ENCODE results near the gene TCEA2.

Gene TCEA2

DNA sequence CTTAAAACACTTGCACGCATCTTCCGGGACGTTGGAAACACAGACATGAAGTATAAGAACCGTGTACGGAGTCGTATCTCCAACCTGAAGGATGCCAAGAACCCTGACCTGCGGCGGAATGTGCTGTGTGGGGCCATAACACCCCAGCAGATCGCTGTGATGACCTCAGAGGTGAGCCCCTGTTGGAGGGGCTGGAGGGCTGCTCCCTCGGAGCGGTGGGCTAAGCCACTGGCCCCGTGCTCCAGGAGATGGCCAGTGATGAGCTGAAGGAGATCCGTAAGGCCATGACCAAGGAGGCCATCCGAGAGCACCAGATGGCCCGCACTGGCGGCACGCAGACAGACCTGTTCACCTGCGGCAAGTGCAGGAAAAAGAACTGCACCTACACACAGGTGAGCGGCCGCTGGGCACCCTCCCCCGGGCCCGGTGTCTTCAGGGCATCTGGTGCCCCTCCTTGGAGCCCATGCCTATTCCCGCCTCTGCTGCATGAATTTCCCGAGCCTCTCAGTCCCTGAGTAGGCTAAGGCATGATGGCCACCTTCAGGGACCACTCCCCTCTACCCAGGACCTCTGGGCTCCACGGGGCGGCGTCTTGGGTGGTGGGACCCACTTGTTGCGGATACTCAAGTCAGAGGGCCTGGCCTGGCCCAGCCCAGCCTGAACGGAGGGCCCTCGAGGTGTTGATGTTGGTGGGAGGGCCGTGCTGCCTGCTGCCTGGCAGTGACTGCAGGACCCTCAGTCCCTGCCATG lies 7.4 kb downstream of the TCEA2 start:
- H3K27ac ChIP-seq (ENCODE audit: insufficient read depth in 1 of 2, low read depth in 1 of 2, low read length in 2 of 2, poor library complexity in 1 of 2, severe bottlenecking in 2 of 2) = no peak overlapping the region
- no peaks in the 10 kb centered on the region for H3K9me3 ChIP-seq (ENCODE audit: control extremely low read depth in 1 of 5, control insufficient read depth in 4 of 5, insufficient read depth in 2 of 5, low read depth in 1 of 5, low read length in 4 of 5)
- H3K4me1 ChIP-seq (ENCODE audit: control extremely low read depth in 1 of 4, control insufficient read depth in 4 of 4, insufficient read depth in 4 of 4, low read length in 3 of 4) = peaks cover 2 to 84% (median 73%) of the 10 kb centered on the region in 4 experiments
- CTCF ChIA-PET = interaction anchor here (1.3 to 19.6 kb wide), 7 partner anchors 10 to 48 kb away, joined by 3 to 178 read pairs (median 12); partner anchors contain the start of genes C20orf204, OPRL1, RGS19 and SOX18
- H3K4me3 ChIP-seq (ENCODE audit: control insufficient read depth in 1 of 7, extremely low read depth in 1 of 7, insufficient read depth in 4 of 7, low read depth in 2 of 7, low read length in 6 of 7) = no peak overlapping the region
- no peak for DNase-seq
- POLR2A ChIA-PET = interaction anchor here (1.2 to 1.3 kb wide), 2 partner anchors 8 to 10 kb away, joined by 3 to 5 read pairs; partner anchors contain the start of genes OPRL1 and RGS19
- WGBS (ENCODE audit: insufficient coverage) = 96% methylated on average over 27 of the region's 31 CpGs
- H3K27me3 ChIP-seq (replicated peaks in 2 of 5; ENCODE audit: control insufficient read depth in 4 of 5, insufficient read depth in 5 of 5, low read length in 4 of 5) = no peaks in the 10 kb centered on the region
- H3K36me3 ChIP-seq (ENCODE audit: control insufficient read depth in 4 of 4, insufficient read depth in 4 of 4, low read length in 3 of 4) = peaks cover 0 to 43% (median 26%) of the 10 kb centered on the region in 4 experiments

DNA sequence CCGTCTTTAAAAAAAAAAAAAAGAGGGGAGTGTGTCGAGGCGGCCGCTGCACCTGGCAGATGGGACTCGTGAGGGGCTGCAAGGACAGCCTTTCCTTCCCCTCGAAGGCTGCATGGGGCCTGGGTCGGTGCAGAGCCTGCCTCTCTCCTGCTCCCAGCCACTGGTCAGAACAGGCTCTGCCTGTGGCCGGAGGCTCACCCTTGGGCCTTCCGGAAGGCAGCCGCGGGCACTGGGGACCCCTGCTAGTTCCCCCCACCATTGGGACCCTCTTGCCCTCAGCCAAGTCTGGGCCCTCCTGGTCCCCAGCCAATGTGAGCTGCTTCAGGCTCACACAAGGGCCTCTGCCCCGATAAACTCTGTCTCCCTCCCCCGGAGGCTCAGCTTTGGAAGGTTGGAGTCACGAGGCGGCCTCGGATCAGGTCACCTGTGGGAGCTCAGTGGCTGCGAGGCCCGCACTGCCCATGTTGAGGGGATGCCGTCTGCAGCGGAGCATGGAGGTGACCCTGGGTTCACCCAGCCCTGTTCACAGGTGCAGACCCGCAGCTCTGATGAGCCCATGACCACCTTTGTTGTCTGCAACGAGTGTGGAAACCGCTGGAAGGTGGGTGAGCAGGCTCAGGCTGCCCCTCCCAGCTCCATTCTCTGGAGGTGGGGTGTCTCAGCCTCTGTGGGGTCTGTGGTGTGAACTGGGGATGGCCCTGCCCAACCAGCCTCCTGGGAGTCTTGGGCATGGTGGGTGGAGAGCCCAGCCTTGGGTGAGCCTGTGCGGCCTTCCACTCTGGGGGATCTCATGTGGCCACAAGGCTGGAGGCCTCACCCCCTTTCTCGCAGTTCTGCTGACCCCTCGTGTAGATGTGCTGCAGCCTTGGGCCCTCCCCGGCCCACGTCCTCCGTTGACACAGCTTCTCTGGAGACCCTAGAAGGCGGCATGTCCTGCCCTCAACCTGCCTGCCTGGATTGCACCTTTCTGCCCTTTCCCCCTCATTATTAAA lies 8.6 kb downstream of the TCEA2 start:
- Histone ChIP-seq H3K4me3 (ENCODE audit: control insufficient read depth in 1 of 7, extremely low read depth in 1 of 7, insufficient read depth in 4 of 7, low read depth in 2 of 7, low read length in 6 of 7) (no peak overlapping the region), H3K27ac (ENCODE audit: insufficient read depth in 1 of 2, low read depth in 1 of 2, low read length in 2 of 2, poor library complexity in 1 of 2, severe bottlenecking in 2 of 2) (no peak overlapping the region), H3K27me3 (replicated peaks in 2 of 5; ENCODE audit: control insufficient read depth in 4 of 5, insufficient read depth in 5 of 5, low read length in 4 of 5) (no peaks in the 10 kb centered on the region), H3K4me1 (ENCODE audit: control extremely low read depth in 1 of 4, control insufficient read depth in 4 of 4, insufficient read depth in 4 of 4, low read length in 3 of 4) (peaks cover 0 to 84% (median 72%) of the 10 kb centered on the region in 4 experiments), H3K36me3 (ENCODE audit: control insufficient read depth in 4 of 4, insufficient read depth in 4 of 4, low read length in 3 of 4) (peaks cover 0 to 53% (median 28%) of the 10 kb centered on the region in 4 experiments), H3K9me3 (ENCODE audit: control extremely low read depth in 1 of 5, control insufficient read depth in 4 of 5, insufficient read depth in 2 of 5, low read depth in 1 of 5, low read length in 4 of 5) (no peaks in the 10 kb centered on the region)
- CTCF ChIA-PET = interaction anchor here (0.6 to 19.6 kb wide), 11 partner anchors 8 to 47 kb away, joined by 3 to 178 read pairs (median 4); partner anchors contain the start of genes LKAAEAR1 and SOX18
- POLR2A ChIA-PET = no interaction called here
- WGBS (ENCODE audit: insufficient coverage) = 96% methylated on average over 26 of the region's 30 CpGs
- DNase-seq = no peak

DNA sequence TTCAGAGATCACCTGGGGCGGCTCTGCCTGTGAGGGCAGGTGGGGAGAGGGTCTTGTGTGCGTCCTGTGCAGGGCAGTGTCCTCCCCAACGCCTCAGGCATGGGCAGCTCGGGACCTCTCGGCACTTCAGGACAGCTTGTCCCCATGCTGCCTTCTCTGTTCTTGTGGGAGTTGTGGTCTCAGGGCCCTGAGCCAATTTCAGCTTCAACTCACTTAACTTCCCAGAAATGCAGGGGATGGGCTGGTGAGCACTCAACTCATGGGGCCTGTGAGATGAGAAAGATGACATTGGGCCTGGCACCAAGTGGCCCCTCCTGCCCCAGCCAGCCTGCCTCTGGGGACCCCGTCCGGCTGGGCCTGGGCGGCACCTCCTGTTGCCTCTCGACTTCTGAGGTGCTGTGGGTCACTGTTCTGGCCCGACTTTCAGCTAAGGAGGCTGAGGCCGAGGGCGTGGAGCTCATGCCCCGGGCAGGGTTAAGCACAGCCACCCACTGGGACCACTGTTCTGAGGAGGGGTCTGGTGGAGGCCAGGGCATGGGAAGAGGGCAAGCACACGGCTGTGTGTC lies 9.6 kb downstream of the TCEA2 start:
- peaks cover 0 to 53% (median 28%) of the 10 kb centered on the region in 4 experiments for H3K36me3 ChIP-seq (ENCODE audit: control insufficient read depth in 4 of 4, insufficient read depth in 4 of 4, low read length in 3 of 4)
- no peaks in the 10 kb centered on the region for H3K27me3 ChIP-seq (replicated peaks in 2 of 5; ENCODE audit: control insufficient read depth in 4 of 5, insufficient read depth in 5 of 5, low read length in 4 of 5)
- peaks cover 0 to 85% (median 72%) of the 10 kb centered on the region in 4 experiments for H3K4me1 ChIP-seq (ENCODE audit: control extremely low read depth in 1 of 4, control insufficient read depth in 4 of 4, insufficient read depth in 4 of 4, low read length in 3 of 4)
- H3K9me3 ChIP-seq (ENCODE audit: control extremely low read depth in 1 of 5, control insufficient read depth in 4 of 5, insufficient read depth in 2 of 5, low read depth in 1 of 5, low read length in 4 of 5) = no peaks in the 10 kb centered on the region
- H3K27ac ChIP-seq (ENCODE audit: insufficient read depth in 1 of 2, low read depth in 1 of 2, low read length in 2 of 2, poor library complexity in 1 of 2, severe bottlenecking in 2 of 2) = no peak overlapping the region
- POLR2A ChIA-PET = interaction anchor here (0.6 kb wide), 1 partner anchor 47 kb away, joined by 3 read pairs; no protein-coding TSS in a partner anchor
- WGBS (ENCODE audit: insufficient coverage) = 74% methylated on average over 12 of the region's 14 CpGs
- peak overlapping the region in 1 of 7 experiments; percentile 23 for H3K4me3 ChIP-seq (ENCODE audit: control insufficient read depth in 1 of 7, extremely low read depth in 1 of 7, insufficient read depth in 4 of 7, low read depth in 2 of 7, low read length in 6 of 7)
- DNase-seq = no peak
- CTCF ChIA-PET = interaction anchor here (0.7 to 19.6 kb wide), 11 partner anchors 9 to 46 kb away, joined by 3 to 178 read pairs (median 4); partner anchors contain the start of gene SOX18

DNA sequence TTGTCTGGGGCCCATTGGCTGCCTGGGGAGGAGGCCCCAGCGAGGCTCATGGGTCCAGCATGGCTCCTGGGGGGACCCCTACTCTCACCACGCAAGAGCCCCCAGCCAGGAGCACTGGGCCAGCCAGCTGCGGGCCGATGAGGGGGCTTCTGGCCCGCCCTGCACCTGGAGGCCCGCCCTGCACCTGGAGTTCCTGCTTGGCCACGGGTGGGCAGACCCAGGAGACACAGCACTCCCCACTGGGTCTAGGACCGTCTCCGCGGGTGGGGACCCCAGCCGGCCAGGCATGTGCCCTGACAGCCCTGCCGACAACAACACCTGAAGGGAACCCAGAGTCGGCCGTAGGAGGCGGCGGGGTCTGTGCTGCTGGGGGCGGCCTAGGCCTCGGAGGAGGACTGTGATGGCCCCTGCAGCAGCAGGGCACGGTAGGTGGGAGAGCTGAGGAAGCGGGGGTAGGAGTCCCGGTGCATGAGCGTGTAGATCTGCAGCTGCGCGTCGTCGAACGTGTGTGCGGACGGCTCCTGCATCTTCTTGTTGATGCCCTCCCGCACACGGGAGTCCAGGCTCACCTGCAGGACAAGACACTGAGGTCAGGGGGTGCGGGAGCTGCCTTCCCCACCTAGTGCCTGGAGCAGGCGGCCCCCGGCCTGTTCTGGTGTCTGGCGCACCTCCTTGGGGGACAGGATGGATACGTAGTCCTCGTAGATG lies 10.6 kb downstream of the TCEA2 start:
- WGBS (ENCODE audit: insufficient coverage) = 94% methylated on average over 36 of the region's 37 CpGs
- CTCF ChIA-PET = interaction anchor here (1.0 to 19.6 kb wide), 6 partner anchors 8 to 45 kb away, joined by 3 to 178 read pairs (median 6); no protein-coding TSS in a partner anchor

DNA sequence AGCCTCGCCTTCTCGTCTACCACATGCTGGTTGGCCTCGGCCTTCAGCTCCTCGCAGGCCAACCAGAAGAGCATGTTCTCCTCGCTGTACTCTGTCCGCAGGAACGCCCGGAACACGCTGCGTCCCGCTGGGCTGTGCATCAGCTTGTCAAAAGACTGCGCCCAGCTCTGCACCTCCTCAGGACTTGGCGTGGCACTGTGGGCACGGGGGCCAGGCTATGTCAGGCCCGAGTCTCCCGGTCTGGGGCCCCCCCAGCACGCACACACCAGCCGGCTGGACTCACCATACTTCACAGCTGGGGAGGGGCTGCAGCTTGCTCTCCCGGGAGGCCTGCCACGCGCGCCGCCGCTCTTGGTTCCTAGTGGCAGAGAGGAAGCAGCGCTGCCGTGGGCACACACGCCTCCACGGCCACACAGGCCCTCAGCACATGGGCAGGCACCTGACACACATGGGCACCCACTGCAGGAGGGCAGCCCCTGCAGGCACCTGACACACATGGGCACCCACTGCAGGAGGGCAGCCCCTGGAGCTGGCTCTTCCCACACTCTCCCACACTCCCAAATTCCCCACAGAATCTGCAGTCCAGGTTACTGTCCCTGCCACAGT lies 11.3 kb downstream of the TCEA2 start:
- no peaks in the 10 kb centered on the region for H3K27me3 ChIP-seq (replicated peaks in 2 of 5; ENCODE audit: control insufficient read depth in 4 of 5, insufficient read depth in 5 of 5, low read length in 4 of 5)
- H3K36me3 ChIP-seq (ENCODE audit: control insufficient read depth in 4 of 4, insufficient read depth in 4 of 4, low read length in 3 of 4) = peaks cover 0 to 53% (median 28%) of the 10 kb centered on the region in 4 experiments
- POLR2A ChIA-PET = no interaction called here
- H3K9me3 ChIP-seq (ENCODE audit: control extremely low read depth in 1 of 5, control insufficient read depth in 4 of 5, insufficient read depth in 2 of 5, low read depth in 1 of 5, low read length in 4 of 5) = no peaks in the 10 kb centered on the region
- CTCF ChIA-PET = interaction anchor here (2.5 to 19.6 kb wide), 3 partner anchors 9 to 44 kb away, joined by 7 to 178 read pairs (median 10); no protein-coding TSS in a partner anchor
- no peak for DNase-seq
- no peak overlapping the region for H3K27ac ChIP-seq (ENCODE audit: insufficient read depth in 1 of 2, low read depth in 1 of 2, low read length in 2 of 2, poor library complexity in 1 of 2, severe bottlenecking in 2 of 2)
- WGBS (ENCODE audit: insufficient coverage) = 95% methylated on average over 25 of the region's 28 CpGs
- H3K4me3 ChIP-seq (ENCODE audit: control insufficient read depth in 1 of 7, extremely low read depth in 1 of 7, insufficient read depth in 4 of 7, low read depth in 2 of 7, low read length in 6 of 7) = no peak overlapping the region
- peaks cover 0 to 86% (median 69%) of the 10 kb centered on the region in 4 experiments for H3K4me1 ChIP-seq (ENCODE audit: control extremely low read depth in 1 of 4, control insufficient read depth in 4 of 4, insufficient read depth in 4 of 4, low read length in 3 of 4)

More for the DNA sequence above, 10.6 kb downstream of the TCEA2 start:
- peaks cover 0 to 86% (median 72%) of the 10 kb centered on the region in 4 experiments for H3K4me1 ChIP-seq (ENCODE audit: control extremely low read depth in 1 of 4, control insufficient read depth in 4 of 4, insufficient read depth in 4 of 4, low read length in 3 of 4)
- no peak for DNase-seq
- no peaks in the 10 kb centered on the region for H3K9me3 ChIP-seq (ENCODE audit: control extremely low read depth in 1 of 5, control insufficient read depth in 4 of 5, insufficient read depth in 2 of 5, low read depth in 1 of 5, low read length in 4 of 5)
- H3K4me3 ChIP-seq (ENCODE audit: control insufficient read depth in 1 of 7, extremely low read depth in 1 of 7, insufficient read depth in 4 of 7, low read depth in 2 of 7, low read length in 6 of 7) = no peak overlapping the region
- no peaks in the 10 kb centered on the region for H3K27me3 ChIP-seq (replicated peaks in 2 of 5; ENCODE audit: control insufficient read depth in 4 of 5, insufficient read depth in 5 of 5, low read length in 4 of 5)
- peaks cover 0 to 53% (median 28%) of the 10 kb centered on the region in 4 experiments for H3K36me3 ChIP-seq (ENCODE audit: control insufficient read depth in 4 of 4, insufficient read depth in 4 of 4, low read length in 3 of 4)
- POLR2A ChIA-PET = no interaction called here
- no peak overlapping the region for H3K27ac ChIP-seq (ENCODE audit: insufficient read depth in 1 of 2, low read depth in 1 of 2, low read length in 2 of 2, poor library complexity in 1 of 2, severe bottlenecking in 2 of 2)

DNA sequence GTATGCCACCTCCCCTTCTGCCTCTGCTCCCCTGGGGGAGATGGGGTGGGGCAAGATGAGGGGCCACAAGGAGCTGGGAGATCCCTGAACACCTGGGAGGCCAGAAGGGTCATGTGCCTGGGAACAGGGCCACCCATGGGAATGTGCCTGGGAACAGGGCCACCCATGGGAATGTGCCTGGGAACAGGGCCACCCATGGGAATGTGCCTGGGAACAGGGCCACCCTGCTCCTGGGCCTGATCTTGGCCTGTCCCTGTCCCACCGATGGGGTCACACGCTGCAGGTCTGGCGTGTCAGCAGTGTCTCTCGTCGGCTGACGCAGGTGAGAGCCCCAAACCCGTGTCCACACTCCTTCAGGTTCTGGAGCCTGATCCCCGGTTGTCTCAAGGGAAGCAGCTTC lies 12.0 kb downstream of the TCEA2 start:
- no peaks in the 10 kb centered on the region for H3K9me3 ChIP-seq (ENCODE audit: control extremely low read depth in 1 of 5, control insufficient read depth in 4 of 5, insufficient read depth in 2 of 5, low read depth in 1 of 5, low read length in 4 of 5)
- peaks cover 0 to 80% (median 63%) of the 10 kb centered on the region in 4 experiments for H3K4me1 ChIP-seq (ENCODE audit: control extremely low read depth in 1 of 4, control insufficient read depth in 4 of 4, insufficient read depth in 4 of 4, low read length in 3 of 4)
- no peaks in the 10 kb centered on the region for H3K27me3 ChIP-seq (replicated peaks in 2 of 5; ENCODE audit: control insufficient read depth in 4 of 5, insufficient read depth in 5 of 5, low read length in 4 of 5)
- 97% methylated on average over 8 of the region's 8 CpGs for WGBS (ENCODE audit: insufficient coverage)
- H3K4me3 ChIP-seq (ENCODE audit: control insufficient read depth in 1 of 7, extremely low read depth in 1 of 7, insufficient read depth in 4 of 7, low read depth in 2 of 7, low read length in 6 of 7) = no peak overlapping the region
- CTCF ChIA-PET = interaction anchor here (2.5 to 19.6 kb wide), 2 partner anchors 9 to 43 kb away, joined by 10 to 178 read pairs; no protein-coding TSS in a partner anchor
- no peak for DNase-seq
- peaks cover 0 to 53% (median 28%) of the 10 kb centered on the region in 4 experiments for H3K36me3 ChIP-seq (ENCODE audit: control insufficient read depth in 4 of 4, insufficient read depth in 4 of 4, low read length in 3 of 4)
- no peak overlapping the region for H3K27ac ChIP-seq (ENCODE audit: insufficient read depth in 1 of 2, low read depth in 1 of 2, low read length in 2 of 2, poor library complexity in 1 of 2, severe bottlenecking in 2 of 2)
- POLR2A ChIA-PET = no interaction called here
